SK-N-SH (cell line): ENCODE data around the gene STK39. TPM values are rescaled to one million over a fixed set of nuclear protein-coding genes. Genes with fewer than 3 reads are reported as not detected.

ENCODE experiments used
- CTCF ChIA-PET: fragments of 300-600, 350-600 bp; formaldehyde crosslinking; extraction: SDS; loops from one replicate; lab custom pipeline; 2021; lab: Yijun Ruan, JAX
- POLR2A ChIA-PET: fragments of 350-600 bp; sonication (Branson Sonifier 250); formaldehyde crosslinking; extraction: SDS; loops from one replicate; lab custom pipeline; 2020; ENCODE audit warnings: antibody characterized with exemption, inconsistent platforms; lab: Yijun Ruan, JAX
- DNase-seq: peaks from one replicate; pipeline ENCODE4 v3.0.0; 2012
- H2AFZ ChIP-seq: fragments of 200-600 bp; sonication (generic); 2 replicates; pipeline ENCODE4 v1.8.1; 2016; ENCODE audit warnings: antibody characterized with exemption, mild to moderate bottlenecking, low read depth
- H3F3A ChIP-seq: fragments of 200-600 bp; sonication (generic); replicated peaks from 2 replicates; pipeline ENCODE3; 2016; ENCODE audit warnings: antibody characterized with exemption, mild to moderate bottlenecking; ENCODE audit not compliant: insufficient read depth
- H3K27ac ChIP-seq, 2 experiments: fragments of 200-500 bp in 1 of 2; fragments of 200-600 bp in 1 of 2; sonication (Bioruptor generic) in 1 of 2; sonication (generic), shearing (Covaris generic) in 1 of 2; 2 replicates each; pipeline versions ENCODE4 v1.5.1 to v1.6.1; 2014 to 2016; ENCODE audit warnings: low read depth in 2 of 2, inconsistent platforms in 1 of 2, low read length in 1 of 2, mild to moderate bottlenecking in 1 of 2, mixed read lengths in 1 of 2
- H3K27me3 ChIP-seq: fragments of 200-600 bp; sonication (generic), shearing (Covaris generic); 2 replicates; pipeline ENCODE4 v1.6.1; 2016; ENCODE audit warnings: mixed run types; ENCODE audit not compliant: insufficient read depth
- H3K36me3 ChIP-seq, 2 experiments: fragments of 200-500 bp in 1 of 2; fragments of 200-600 bp in 1 of 2; sonication (Bioruptor generic) in 1 of 2; sonication (generic) in 1 of 2; replicated peaks in 1 of 2; 2 replicates each; pipeline versions ENCODE3 to v1.5.1; 2014 to 2016; ENCODE audit warnings: low read length in 1 of 2, mild to moderate bottlenecking in 1 of 2; ENCODE audit not compliant: insufficient read depth in 2 of 2, control insufficient read depth in 1 of 2
- H3K4me1 ChIP-seq, 2 experiments: fragments of 200-500 bp in 1 of 2; fragments of 200-600 bp in 1 of 2; sonication (Bioruptor generic) in 1 of 2; sonication (generic), shearing (Covaris generic) in 1 of 2; 2 replicates each; pipeline versions ENCODE4 v1.5.1 to v1.6.1; 2014 to 2016; ENCODE audit warnings: low read depth in 1 of 2, low read length in 1 of 2, mixed run types in 1 of 2; ENCODE audit not compliant: insufficient read depth in 2 of 2, control insufficient read depth in 1 of 2
- H3K4me2 ChIP-seq: fragments of 200-600 bp; sonication (generic), shearing (Covaris generic); 2 replicates; pipeline ENCODE4 v1.6.1; 2017; ENCODE audit warnings: mixed run types
- H3K4me3 ChIP-seq, 2 experiments: fragments of 200-500 bp in 1 of 2; fragments of 200-600 bp in 1 of 2; sonication (Bioruptor generic) in 1 of 2; sonication (generic), shearing (Covaris generic) in 1 of 2; 2 replicates each; pipeline versions ENCODE4 v1.5.1 to v1.8.1; 2014 to 2016; ENCODE audit warnings: low read depth in 2 of 2, inconsistent platforms in 1 of 2, low read length in 1 of 2, mild to moderate bottlenecking in 1 of 2, mixed read lengths in 1 of 2, moderate library complexity in 1 of 2
- H3K79me2 ChIP-seq: fragments of 200-600 bp; sonication (generic); 2 replicates; pipeline ENCODE4 v1.8.1; 2017; ENCODE audit warnings: mild to moderate bottlenecking; ENCODE audit not compliant: insufficient read depth
- H3K9ac ChIP-seq: fragments of 200-600 bp; sonication (generic); 2 replicates; pipeline ENCODE4 v1.6.1; 2017; ENCODE audit warnings: mixed run types
- H3K9me2 ChIP-seq: fragments of 200-600 bp; sonication (generic); 2 replicates; pipeline ENCODE4 v1.6.1; 2017; ENCODE audit warnings: mixed run types
- H3K9me3 ChIP-seq: fragments of 200-600 bp; sonication (generic); 2 replicates; pipeline ENCODE4 v1.6.1; 2017; ENCODE audit warnings: mixed run types, mild to moderate bottlenecking, moderate library complexity
- H4K20me1 ChIP-seq: fragments of 200-600 bp; sonication (generic); 2 replicates; pipeline ENCODE4 v1.6.1; 2017; ENCODE audit warnings: mild to moderate bottlenecking, mixed run types; ENCODE audit not compliant: insufficient read depth
- CHD2 ChIP-seq: fragments of 150-350 bp; IDR thresholded peaks from 2 replicates; pipeline ENCODE4 v1.6.1; 2018; ENCODE audit warnings: low read length; ENCODE audit not compliant: partially characterized antibody
- EZH2phosphoT487 ChIP-seq: fragments of 200-600 bp; sonication (generic); IDR thresholded peaks from 2 replicates; pipeline ENCODE4 v1.6.1; 2017; ENCODE audit warnings: low read depth, mixed run types, mild to moderate bottlenecking, antibody characterized with exemption, moderate library complexity, borderline replicate concordance
- FOSL2 ChIP-seq: IDR thresholded peaks from 2 replicates; pipeline ENCODE4 v1.4.0; 2012; ENCODE audit warnings: low read depth, mild to moderate bottlenecking, moderate library complexity, borderline replicate concordance
- FOXM1 ChIP-seq: IDR thresholded peaks from 2 replicates; pipeline ENCODE4 v1.4.0; 2012; ENCODE audit warnings: low read depth, mild to moderate bottlenecking
- GATA2 ChIP-seq: sonication (generic); formaldehyde crosslinking; IDR thresholded peaks from 2 replicates; pipeline ENCODE4 v1.5.0; 2020; ENCODE audit warnings: mild to moderate bottlenecking, missing genetic modification reagents
- JUND ChIP-seq: IDR thresholded peaks from 2 replicates; pipeline ENCODE4 v1.4.0; 2012
- MEF2A ChIP-seq: IDR thresholded peaks from 2 replicates; pipeline ENCODE4 v1.4.0; 2012; ENCODE audit warnings: low read depth, borderline replicate concordance
- NFIC ChIP-seq: IDR thresholded peaks from 2 replicates; pipeline ENCODE4 v1.4.0; 2012; ENCODE audit warnings: borderline replicate concordance
- POLR2AphosphoS5 ChIP-seq: IDR thresholded peaks from 2 replicates; pipeline ENCODE4 v1.6.1; 2012; ENCODE audit warnings: low read depth, low read length
- RCOR1 ChIP-seq: fragments of 150-350 bp; IDR thresholded peaks from 2 replicates; pipeline ENCODE4 v1.6.1; 2017; ENCODE audit warnings: antibody characterized with exemption, low read length
- RXRA ChIP-seq: IDR thresholded peaks from 2 replicates; pipeline ENCODE4 v1.4.0; 2012; ENCODE audit warnings: low read depth, mild to moderate bottlenecking, borderline replicate concordance
- TCF12 ChIP-seq: IDR thresholded peaks from 2 replicates; pipeline ENCODE4 v1.4.0; 2012
- WGBS: methylation state at CpG from one replicate; pipeline ENCODE4 v1.1.6; 2017; ENCODE audit warnings: low lambda C conversion rate; 5-methylcytosine and 5-hydroxymethylcytosine counted together
- polyA plus RNA-seq, 3 experiments: library from polyadenylated mRNA; depleted of rRNA; stranded (reverse); fragments of >200 nt; gene quantifications; 2 replicates each; pipeline ENCODE4 v1.2.3, GENCODE V29; 2012
- TF ChIP-seq, protein P1 (sequence below): fragments of 150-350 bp; IDR thresholded peaks from 2 replicates; pipeline ENCODE4 v1.6.1; 2016; ENCODE audit warnings: mild to moderate bottlenecking, low read depth, low read length
- TF ChIP-seq, protein P2 (sequence below): fragments of 200-600 bp; sonication (generic); IDR thresholded peaks from 2 replicates; pipeline ENCODE4 v1.6.1; 2017; ENCODE audit warnings: antibody characterized with exemption, mild to moderate bottlenecking, moderate library complexity
- TF ChIP-seq, protein P3 (sequence below): IDR thresholded peaks from 2 replicates; pipeline ENCODE4; 2012

The STK39 gene
- polyA plus RNA-seq, 1 of the 3 experiments (the other 2 are of a cell fraction): 9.6 TPM

DNA sequence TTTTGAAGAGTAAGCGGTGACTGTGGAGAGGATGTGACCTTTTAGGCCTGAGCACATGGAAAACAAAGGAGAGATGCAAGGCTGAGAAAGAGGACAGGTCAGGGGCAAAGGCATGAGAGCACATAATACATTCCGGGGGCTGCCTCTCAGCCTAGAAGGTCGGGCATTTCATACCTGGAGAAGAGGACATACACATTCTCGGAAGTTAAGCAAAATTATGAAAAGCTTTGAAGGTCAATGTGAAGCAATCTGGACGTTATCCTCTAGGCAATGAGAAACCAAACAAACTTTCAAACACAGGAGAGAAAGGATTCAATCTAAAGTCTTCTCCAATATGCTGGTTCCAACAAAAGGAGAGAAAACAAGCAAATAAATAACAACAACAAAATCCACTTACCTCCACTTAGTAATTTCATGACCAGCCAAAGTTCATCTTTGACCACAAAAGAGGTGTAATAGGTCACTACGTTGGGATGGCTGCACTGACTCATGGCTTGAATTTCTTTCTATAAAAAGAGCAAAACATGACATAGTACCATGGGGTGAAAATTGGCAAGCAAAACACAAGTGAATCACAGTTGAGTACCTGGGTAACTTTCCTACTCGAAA is 80.4 kb downstream of the STK39 start:
- Histone ChIP-seq H3K79me2 (peaks cover 35% of the 10 kb centered on the region; the same call in 1 of the 2 replicates), H3K27ac (peak overlapping the region in 1 of 2 experiments; percentile 7; a peak in 2 of 4 replicates), H2AFZ (no peak overlapping the region), H3K36me3 (peaks cover 8 to 22% of the 10 kb centered on the region in 2 experiments), H3K4me1 (peaks cover 3 to 38% of the 10 kb centered on the region in 2 experiments), H3K9ac (no peak overlapping the region), H3K4me2 (0 out of 2 replicates have a peak overlapping the region, but pooled peaks have one; percentile 6), H4K20me1 (peaks cover 7% of the 10 kb centered on the region; the same call in 1 of the 2 replicates), H3K9me2 (no peaks in the 10 kb centered on the region), H3F3A (peaks cover 19% of the 10 kb centered on the region), H3K9me3 (no peaks in the 10 kb centered on the region), H3K4me3 (no peak overlapping the region), H3K27me3 (no peaks in the 10 kb centered on the region)
- WGBS: 76% methylated on average over 7 of the region's 7 CpGs
- POLR2A ChIA-PET: no interaction called here
- peak; percentile 94 for TF ChIP-seq MEF2A
- peak; percentile 81 for TF ChIP-seq NFIC
- TF ChIP-seq, protein P1, sequence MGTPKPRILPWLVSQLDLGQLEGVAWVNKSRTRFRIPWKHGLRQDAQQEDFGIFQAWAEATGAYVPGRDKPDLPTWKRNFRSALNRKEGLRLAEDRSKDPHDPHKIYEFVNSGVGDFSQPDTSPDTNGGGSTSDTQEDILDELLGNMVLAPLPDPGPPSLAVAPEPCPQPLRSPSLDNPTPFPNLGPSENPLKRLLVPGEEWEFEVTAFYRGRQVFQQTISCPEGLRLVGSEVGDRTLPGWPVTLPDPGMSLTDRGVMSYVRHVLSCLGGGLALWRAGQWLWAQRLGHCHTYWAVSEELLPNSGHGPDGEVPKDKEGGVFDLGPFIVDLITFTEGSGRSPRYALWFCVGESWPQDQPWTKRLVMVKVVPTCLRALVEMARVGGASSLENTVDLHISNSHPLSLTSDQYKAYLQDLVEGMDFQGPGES: no peak
- TF ChIP-seq RCOR1: no peak
- peak; percentile 70 for TF ChIP-seq JUND
- peak; percentile 44; the same call in 1 of the 2 replicates for TF ChIP-seq POLR2AphosphoS5
- TF ChIP-seq EZH2phosphoT487: no peak
- TF ChIP-seq GATA2: no peak
- TF ChIP-seq RXRA: peak; percentile 92
- no peak for TF ChIP-seq CHD2
- no peak for TF ChIP-seq FOXM1
- TF ChIP-seq, protein P2, sequence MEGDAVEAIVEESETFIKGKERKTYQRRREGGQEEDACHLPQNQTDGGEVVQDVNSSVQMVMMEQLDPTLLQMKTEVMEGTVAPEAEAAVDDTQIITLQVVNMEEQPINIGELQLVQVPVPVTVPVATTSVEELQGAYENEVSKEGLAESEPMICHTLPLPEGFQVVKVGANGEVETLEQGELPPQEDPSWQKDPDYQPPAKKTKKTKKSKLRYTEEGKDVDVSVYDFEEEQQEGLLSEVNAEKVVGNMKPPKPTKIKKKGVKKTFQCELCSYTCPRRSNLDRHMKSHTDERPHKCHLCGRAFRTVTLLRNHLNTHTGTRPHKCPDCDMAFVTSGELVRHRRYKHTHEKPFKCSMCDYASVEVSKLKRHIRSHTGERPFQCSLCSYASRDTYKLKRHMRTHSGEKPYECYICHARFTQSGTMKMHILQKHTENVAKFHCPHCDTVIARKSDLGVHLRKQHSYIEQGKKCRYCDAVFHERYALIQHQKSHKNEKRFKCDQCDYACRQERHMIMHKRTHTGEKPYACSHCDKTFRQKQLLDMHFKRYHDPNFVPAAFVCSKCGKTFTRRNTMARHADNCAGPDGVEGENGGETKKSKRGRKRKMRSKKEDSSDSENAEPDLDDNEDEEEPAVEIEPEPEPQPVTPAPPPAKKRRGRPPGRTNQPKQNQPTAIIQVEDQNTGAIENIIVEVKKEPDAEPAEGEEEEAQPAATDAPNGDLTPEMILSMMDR: no peak
- TF ChIP-seq, protein P3, sequence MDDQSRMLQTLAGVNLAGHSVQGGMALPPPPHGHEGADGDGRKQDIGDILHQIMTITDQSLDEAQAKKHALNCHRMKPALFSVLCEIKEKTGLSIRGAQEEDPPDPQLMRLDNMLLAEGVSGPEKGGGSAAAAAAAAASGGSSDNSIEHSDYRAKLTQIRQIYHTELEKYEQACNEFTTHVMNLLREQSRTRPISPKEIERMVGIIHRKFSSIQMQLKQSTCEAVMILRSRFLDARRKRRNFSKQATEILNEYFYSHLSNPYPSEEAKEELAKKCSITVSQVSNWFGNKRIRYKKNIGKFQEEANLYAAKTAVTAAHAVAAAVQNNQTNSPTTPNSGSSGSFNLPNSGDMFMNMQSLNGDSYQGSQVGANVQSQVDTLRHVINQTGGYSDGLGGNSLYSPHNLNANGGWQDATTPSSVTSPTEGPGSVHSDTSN: peak; percentile 33; the same call in 1 of the 2 replicates
- peak; percentile 60 for TF ChIP-seq TCF12
- peak; percentile 79 for TF ChIP-seq FOSL2
- CTCF ChIA-PET: no interaction called here
- no peak for DNase-seq
